ENCODE results near the gene FGF5. TPM values are rescaled to one million over a fixed set of nuclear protein-coding genes. Genes with fewer than 3 reads are reported as not detected.

The FGF5 gene
- total RNA-seq, 2 donors from 2014 or later: not detected

GRCh38 chr4:80252427-80252826 lies 14.0 kb upstream of the FGF5 start:
- H3K9me3 ChIP-seq: no peaks in the 10 kb centered on the region
- ATAC-seq (no peak), DNase-seq (no peak)
- TF ChIP-seq CTCF (IDR thresholded peaks at IDR 0.05): no peak
- TF ChIP-seq POLR2A (IDR thresholded peaks at IDR 0.05): no peak
- no peaks in the 10 kb centered on the region for H3K36me3 ChIP-seq (replicated peaks in 1 of 2; ENCODE audit: insufficient read depth in 1 of 2, low read depth in 2 of 2)
- no peaks in the 10 kb centered on the region for H3K27me3 ChIP-seq
- no peak overlapping the region for H3K4me3 ChIP-seq
- H3K4me1 ChIP-seq: no peaks in the 10 kb centered on the region
- intact Hi-C loops (cut with DNase I): no loop called here
- no peak overlapping the region for H3K27ac ChIP-seq

GRCh38 chr4:80252953-80253352 lies 13.5 kb upstream of the FGF5 start:
- Histone ChIP-seq H3K27me3 (no peaks in the 10 kb centered on the region), H3K27ac (no peak overlapping the region), H3K9me3 (no peaks in the 10 kb centered on the region), H3K4me1 (no peaks in the 10 kb centered on the region), H3K36me3 (replicated peaks in 1 of 2; ENCODE audit: insufficient read depth in 1 of 2, low read depth in 2 of 2) (no peaks in the 10 kb centered on the region), H3K4me3 (no peak overlapping the region)
- TF ChIP-seq POLR2A (IDR thresholded peaks at IDR 0.05): no peak
- TF ChIP-seq CTCF (IDR thresholded peaks at IDR 0.05): no peak
- ATAC-seq (no peak), DNase-seq (no peak)
- intact Hi-C loops (cut with DNase I): no loop called here

GRCh38 chr4:80253510-80253909 lies 13.0 kb upstream of the FGF5 start:
- 48 to 60% methylated on average over 4 of the region's 4 CpGs for WGBS, 2 donors
- Histone ChIP-seq H3K4me3 (no peak overlapping the region), H3K4me1 (no peaks in the 10 kb centered on the region), H3K27ac (no peak overlapping the region), H3K27me3 (no peaks in the 10 kb centered on the region), H3K9me3 (no peaks in the 10 kb centered on the region), H3K36me3 (replicated peaks in 1 of 2; ENCODE audit: insufficient read depth in 1 of 2, low read depth in 2 of 2) (no peaks in the 10 kb centered on the region)
- DNase-seq: no peak
- TF ChIP-seq POLR2A (IDR thresholded peaks at IDR 0.05): no peak
- TF ChIP-seq CTCF (IDR thresholded peaks at IDR 0.05): no peak
- intact Hi-C loops (cut with DNase I): no loop called here
- ATAC-seq: no peak

DNA sequence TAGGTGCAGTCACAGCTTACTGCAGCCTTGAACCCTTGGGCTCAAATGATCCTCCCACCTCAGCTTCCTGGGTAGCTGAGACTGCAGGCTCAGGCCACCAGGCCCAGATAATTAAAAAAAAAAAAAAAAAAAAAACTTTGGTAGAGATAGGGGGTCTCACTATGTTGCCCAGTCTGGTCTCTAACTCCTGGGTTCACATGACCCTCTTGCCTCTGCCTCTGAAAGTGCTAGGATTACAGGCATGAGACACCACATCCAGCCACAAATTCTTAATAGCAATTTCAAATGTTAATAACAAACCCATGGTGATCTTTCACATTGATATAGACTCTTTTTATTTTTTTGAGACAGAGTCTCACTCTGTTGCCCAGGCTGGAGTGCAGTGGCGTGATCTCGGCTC lies 12.3 kb upstream of the FGF5 start:
- WGBS, 2 donors: 95 to 97% methylated on average over 2 of the region's 2 CpGs
- ATAC-seq (no peak), DNase-seq (no peak)
- Histone ChIP-seq H3K36me3 (replicated peaks in 1 of 2; ENCODE audit: insufficient read depth in 1 of 2, low read depth in 2 of 2) (no peaks in the 10 kb centered on the region), H3K27ac (no peak overlapping the region), H3K4me1 (no peaks in the 10 kb centered on the region), H3K9me3 (no peaks in the 10 kb centered on the region), H3K4me3 (no peak overlapping the region), H3K27me3 (no peaks in the 10 kb centered on the region)
- TF ChIP-seq POLR2A (IDR thresholded peaks at IDR 0.05) (no peak), CTCF (IDR thresholded peaks at IDR 0.05) (no peak)
- intact Hi-C loops (cut with DNase I): no loop called here

DNA sequence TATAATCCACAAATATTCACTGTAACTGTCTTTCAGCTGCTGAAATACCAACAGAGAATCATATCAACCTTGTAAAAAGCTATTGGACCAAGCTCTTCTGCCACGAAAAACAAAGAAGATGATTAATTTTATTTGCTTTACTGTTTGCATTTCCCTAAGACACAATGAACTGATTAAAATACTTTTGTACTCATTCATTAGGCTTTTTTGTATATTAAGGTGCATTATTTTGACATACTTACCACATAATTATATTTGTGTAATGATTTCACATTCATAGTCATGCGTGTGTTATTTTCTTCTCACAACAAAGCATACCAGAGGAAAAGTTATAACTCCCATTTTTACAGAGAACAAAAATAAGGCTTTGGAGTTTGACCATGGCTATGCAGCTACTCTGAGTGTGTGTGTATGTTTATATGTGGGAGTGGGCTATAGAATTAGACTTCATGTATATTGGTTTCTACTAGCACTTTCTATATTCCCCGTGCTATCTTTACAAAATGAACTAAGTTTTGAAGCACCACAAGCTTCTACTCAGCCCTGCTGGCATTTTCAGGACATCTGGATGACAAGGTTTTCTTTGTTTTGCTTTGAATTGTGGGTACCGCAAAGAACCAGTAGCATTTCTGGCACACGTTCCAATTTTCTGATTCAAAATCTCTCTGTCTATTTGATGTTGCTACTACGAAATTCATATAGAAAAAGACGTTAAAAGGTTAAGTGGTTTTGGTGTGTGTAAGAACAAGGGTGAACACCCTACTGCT lies 11.0 kb upstream of the FGF5 start:
- TF ChIP-seq CTCF (IDR thresholded peaks at IDR 0.05): no peak
- no peak for TF ChIP-seq POLR2A (IDR thresholded peaks at IDR 0.05)
- Histone ChIP-seq H3K27ac (no peak overlapping the region), H3K27me3 (no peaks in the 10 kb centered on the region), H3K36me3 (replicated peaks in 1 of 2; ENCODE audit: insufficient read depth in 1 of 2, low read depth in 2 of 2) (no peaks in the 10 kb centered on the region), H3K9me3 (no peaks in the 10 kb centered on the region), H3K4me1 (no peaks in the 10 kb centered on the region), H3K4me3 (no peak overlapping the region)
- intact Hi-C loops (cut with DNase I): no loop called here
- DNase-seq (no peak), ATAC-seq (no peak)
- WGBS, 2 donors: 32 to 34% methylated on average over 7 of the region's 7 CpGs

Measured in body of pancreas (tissue), 4 donors.